Measurements from ENCODE around the gene CARD16.
"Not testable (repeated sequence)": the region's sequence is repeated elsewhere in the genome, so short reads cannot be mapped to it uniquely, and the experiment has no call there.

Gene CARD16

GRCh38 chr11:105054723-105055493 lies 9.8 kb upstream of the CARD16 start:
- H3K4me3 ChIP-seq (ENCODE audit: low read length) = no peak overlapping the region
- DNase-seq (ENCODE audit: low read depth, low spot score) = no peak

- DNase-seq (ENCODE audit: low read depth, low spot score) = no peak
Observed at GRCh38 chr11:105052487-105052886, 7.4 kb upstream of the CARD16 start.

DNA sequence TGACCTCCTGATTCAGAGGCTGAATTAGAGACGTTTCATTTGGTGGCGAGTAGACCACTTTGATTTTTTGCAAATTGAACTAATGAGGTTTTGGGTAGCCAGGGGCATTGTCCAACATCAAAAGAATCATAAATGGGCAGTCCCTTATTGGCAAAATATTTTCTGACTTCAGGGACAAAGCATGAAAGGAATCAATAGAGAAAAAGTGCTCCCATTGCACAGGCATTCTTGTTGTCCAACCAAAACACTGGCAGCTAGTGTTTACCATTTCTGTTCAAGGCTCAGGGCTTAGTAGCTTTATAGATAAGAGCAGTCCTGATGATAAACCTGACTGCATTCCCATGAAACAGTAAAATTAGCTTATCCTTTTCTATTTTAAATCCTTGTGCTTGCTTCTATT lies 6.4 kb upstream of the CARD16 start:
- DNase-seq (ENCODE audit: low read depth, low spot score) = no peak
- no peak overlapping the region for H3K4me3 ChIP-seq (ENCODE audit: low read length)

More at GRCh38 chr11:105052487-105052886, 7.4 kb upstream of the CARD16 start:
- no peak overlapping the region for H3K4me3 ChIP-seq (ENCODE audit: low read length)

- DNase-seq (ENCODE audit: low read depth, low spot score) = no peak
- no peak overlapping the region for H3K4me3 ChIP-seq (ENCODE audit: low read length)
Observed at GRCh38 chr11:105049481-105049880, 4.3 kb upstream of the CARD16 start.

- H3K4me3 ChIP-seq (ENCODE audit: low read length) = no peak overlapping the region
- DNase-seq (ENCODE audit: low read depth, low spot score) = no peak
Observed at GRCh38 chr11:105046898-105047579, 1.9 kb upstream of the CARD16 start.

- H3K4me3 ChIP-seq (ENCODE audit: low read length) = no peak overlapping the region
- DNase-seq (ENCODE audit: low read depth, low spot score) = no peak
Observed at GRCh38 chr11:105045676-105046296, 651 bp upstream of the CARD16 start.

GRCh38 chr11:105042178-105042577 lies 3.0 kb downstream of the CARD16 start:
- DNase-seq (ENCODE audit: low read depth, low spot score) = no peak
- H3K4me3 ChIP-seq (ENCODE audit: low read length) = no peak overlapping the region

GRCh38 chr11:105040703-105041102 lies 4.4 kb downstream of the CARD16 start:
- no peak overlapping the region for H3K4me3 ChIP-seq (ENCODE audit: low read length)
- no peak for DNase-seq (ENCODE audit: low read depth, low spot score)

DNA sequence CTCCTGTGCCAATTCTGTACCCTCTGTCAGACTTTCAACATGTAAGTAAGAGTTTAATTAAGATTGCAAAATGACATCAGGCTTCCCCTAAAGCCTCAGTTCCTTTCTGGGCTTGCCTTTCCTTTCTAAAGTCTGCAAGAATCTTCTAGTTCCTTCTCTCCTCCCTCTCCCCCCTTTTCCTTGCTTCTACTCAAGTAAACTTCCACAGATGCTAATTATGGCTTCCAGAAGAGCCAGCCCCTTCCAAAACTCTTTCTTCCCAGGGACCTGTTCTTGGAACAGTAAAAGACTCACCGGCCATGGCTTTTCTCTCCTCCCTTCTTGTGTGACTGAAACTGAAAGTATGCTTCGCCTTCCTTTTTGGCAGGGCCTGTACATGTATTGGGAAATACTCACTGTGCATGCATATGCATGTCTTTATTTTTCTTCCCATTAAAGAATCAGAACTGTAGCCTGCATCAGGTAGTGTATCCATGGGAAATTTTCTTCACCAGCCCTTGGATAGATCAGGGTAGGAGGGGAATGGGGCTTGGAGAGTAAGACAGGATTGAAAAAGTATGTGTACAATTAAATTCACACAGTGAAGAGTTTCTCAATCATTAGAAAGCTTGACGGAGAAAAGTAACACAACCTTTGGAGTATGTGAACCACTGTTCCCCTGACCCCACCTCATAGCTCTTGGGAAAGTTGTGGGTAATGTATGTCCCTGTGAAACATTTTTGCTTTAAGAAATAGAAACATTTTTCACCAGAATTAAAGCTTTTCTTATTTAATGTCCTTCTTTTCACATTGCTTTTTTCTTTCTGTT lies 10.1 kb downstream of the CARD16 start, which contains the start of gene CASP1:
Gene CASP1 (minus strand): TSS at position 332 of the 808 bp plus-strand sequence. CDS start 31 bp downstream, at position 301.
- no peak within 1 kb of the TSS for H3K4me3 ChIP-seq (ENCODE audit: low read length)

DNA sequence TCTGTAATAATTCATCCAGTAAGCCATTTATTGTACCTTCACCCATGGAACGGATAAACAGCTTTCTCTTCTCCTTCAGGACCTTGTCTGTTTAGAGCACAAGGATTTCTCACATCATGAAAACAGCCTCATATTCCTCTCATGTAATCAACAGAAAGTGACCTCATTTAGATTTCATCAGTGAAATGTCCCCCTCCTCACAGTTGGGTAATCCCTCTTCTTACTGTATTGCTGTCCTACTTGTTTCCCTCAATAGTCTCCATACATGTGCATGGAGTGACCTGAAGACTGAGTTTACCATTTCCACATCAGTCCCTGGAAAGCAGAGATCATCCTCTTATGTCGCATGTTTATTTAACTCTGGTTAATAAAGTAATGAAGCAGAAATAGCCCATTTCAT lies 10.7 kb downstream of the CARD16 start:
- not testable (repeated sequence) for H3K4me3 ChIP-seq (ENCODE audit: low read length); DNase-seq (ENCODE audit: low read depth, low spot score)

More for the DNA sequence above, 10.1 kb downstream of the CARD16 start, which contains the start of gene CASP1:
- DNase-seq (ENCODE audit: low read depth, low spot score) = no peak

DNA sequence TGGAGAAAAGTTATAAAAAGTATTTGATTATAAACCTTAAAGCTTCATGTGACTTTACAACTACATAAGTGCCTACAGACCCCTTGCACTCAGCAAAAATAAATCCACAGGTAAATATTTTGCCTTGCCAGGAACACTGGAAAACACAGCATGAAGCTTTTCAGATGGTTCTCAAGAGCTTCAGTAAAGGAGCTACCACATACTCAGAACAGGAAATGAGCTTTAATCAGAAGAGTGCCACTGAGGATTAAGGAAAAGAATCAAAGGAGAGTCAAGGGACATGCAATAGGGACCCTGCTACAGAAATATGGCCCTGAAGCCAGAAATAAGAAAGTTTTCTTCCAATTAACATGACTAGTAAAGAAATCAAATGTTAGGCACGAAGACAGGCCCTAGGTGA lies 11.4 kb downstream of the CARD16 start:
- DNase-seq (ENCODE audit: low read depth, low spot score) = no peak
- no peak overlapping the region for H3K4me3 ChIP-seq (ENCODE audit: low read length)

DNA sequence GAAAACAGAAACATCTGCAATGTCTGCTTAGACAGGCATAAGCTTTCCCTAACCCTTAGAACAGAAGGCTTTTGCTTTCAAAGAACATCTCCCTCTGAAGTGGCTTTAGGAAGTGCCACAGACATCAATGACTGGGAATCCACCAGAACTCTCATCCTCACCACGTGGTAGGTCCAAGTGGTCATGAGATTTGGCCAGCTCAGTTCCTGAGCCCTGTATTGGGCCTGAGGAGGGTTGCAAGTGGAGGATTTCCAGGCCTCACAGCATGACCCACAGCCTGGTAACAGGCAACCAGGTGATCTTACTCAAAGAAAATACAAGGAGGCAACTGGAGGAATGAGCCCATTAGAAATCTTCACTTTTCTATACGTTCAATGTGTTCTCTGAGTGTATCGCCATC lies 11.8 kb downstream of the CARD16 start:
- H3K4me3 ChIP-seq (ENCODE audit: low read length) = no peak overlapping the region
- DNase-seq (ENCODE audit: low read depth, low spot score) = no peak

GRCh38 chr11:105032495-105032894 lies 12.6 kb downstream of the CARD16 start:
- no peak for DNase-seq (ENCODE audit: low read depth, low spot score)
- no peak overlapping the region for H3K4me3 ChIP-seq (ENCODE audit: low read length)

DNA sequence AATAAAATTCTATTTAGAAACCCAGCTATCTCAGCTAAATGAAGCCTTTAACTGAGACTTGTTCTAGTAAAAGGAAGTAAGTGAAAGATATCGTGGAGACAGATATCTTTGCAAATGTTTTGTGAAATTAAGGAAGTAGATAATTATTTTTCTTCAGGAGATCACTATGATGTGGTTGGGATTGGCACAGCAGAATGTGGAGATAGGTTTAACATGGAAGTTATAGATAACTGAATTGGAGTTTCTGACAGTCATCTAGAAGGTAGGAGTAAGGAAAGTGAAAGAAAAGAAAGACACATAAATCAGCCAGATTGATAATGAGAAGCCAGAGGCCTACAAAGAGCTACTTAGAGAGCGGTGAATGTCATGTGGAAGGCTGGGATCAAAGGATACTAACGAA lies 17.5 kb downstream of the CARD16 start:
- H3K4me3 ChIP-seq (ENCODE audit: low read length) = no peak overlapping the region
- DNase-seq (ENCODE audit: low read depth, low spot score) = no peak

DNA sequence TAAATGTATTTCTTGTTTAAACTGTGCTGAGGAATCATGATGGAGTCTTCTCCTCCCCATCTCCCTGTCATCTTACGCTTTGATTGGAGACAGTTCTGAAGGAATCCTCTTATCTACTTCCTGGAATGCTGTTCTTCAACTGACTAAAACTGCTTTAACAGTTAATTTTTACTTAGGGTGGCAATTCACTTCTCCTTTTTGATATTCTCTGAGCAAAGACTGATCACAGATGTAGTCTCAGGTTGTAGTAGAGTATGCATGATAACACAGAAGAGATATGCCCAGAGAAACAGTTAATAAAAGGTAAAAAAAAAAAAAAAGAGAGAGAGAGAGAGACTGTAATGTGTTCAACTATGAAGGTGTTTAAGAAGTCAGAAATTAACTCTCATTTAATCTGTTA lies 20.7 kb downstream of the CARD16 start:
- DNase-seq (ENCODE audit: low read depth, low spot score) = no peak
- H3K4me3 ChIP-seq (ENCODE audit: low read length) = no peak overlapping the region

GRCh38 chr11:105023003-105023402 lies 22.1 kb downstream of the CARD16 start, which contains the start of gene CASP5:
Gene CASP5 (minus strand): TSS chr11:105023168. CDS start chr11:105023136, 32 bp downstream.
- no peak for DNase-seq (ENCODE audit: low read depth, low spot score)
- no peak within 1 kb of the TSS for H3K4me3 ChIP-seq (ENCODE audit: low read length)

DNA sequence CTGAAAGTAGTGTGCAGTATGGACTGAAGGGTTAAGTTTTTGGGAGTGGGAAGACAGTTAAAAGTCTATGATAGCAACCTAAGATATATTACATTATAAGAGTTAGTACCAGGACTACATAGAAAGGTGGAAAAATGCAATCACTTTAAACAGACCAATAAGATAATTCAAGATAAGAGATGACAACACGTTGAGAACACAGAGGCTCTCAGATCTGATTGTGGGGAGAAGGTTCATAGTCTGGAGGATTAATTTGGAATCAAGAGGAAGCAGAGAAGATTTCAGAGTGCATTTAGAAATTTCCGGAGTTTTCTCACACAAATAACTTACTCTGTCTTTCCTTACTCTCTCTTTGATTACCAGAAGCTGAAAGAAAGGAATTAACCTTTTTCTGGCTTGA lies 22.6 kb downstream of the CARD16 start:
- no peak overlapping the region for H3K4me3 ChIP-seq (ENCODE audit: low read length)
- no peak for DNase-seq (ENCODE audit: low read depth, low spot score)

DNA sequence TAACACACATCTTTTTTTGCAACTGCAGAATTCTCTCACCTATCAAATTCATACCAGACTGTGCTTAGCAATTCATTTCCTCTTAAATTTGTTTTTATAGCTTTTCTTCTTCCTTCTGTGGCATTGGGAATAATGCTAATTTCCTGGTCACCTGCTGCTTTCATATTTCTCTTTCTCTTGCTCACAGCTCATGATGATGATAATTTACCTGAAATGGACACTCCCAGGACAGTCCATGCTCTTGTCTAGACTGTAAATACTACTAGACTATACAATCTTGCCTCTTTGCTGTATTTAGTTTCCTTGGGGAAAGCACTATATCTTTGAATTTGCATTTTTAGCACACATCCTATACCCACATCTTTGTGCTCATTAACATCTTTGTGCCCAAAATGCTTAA lies 37.7 kb downstream of the CARD16 start:
- no peak for DNase-seq (ENCODE audit: low read depth, low spot score)
- H3K4me3 ChIP-seq (ENCODE audit: low read length) = no peak overlapping the region

DNA sequence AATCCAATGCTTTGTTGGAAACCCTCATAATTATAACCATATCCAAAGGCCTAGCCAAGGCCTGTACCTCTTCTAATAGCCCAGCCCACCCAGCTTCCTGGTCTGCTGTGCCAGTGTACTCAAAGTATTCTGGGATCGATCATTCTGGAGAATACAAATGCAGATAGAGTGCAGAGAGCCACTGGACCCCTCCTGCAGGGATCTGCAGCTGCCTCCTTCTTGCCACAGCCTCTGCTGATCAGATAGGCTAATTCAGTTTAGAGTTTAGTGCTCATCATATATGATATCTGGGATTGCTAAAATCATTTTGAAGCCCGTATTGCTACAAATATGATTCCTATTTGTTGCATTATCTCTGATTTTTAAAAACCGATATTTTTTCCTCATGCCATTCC lies 39.7 kb downstream of the CARD16 start:
- no peak overlapping the region for H3K4me3 ChIP-seq (ENCODE audit: low read length)
- DNase-seq (ENCODE audit: low read depth, low spot score) = no peak

Data from Jurkat, Clone E6-1 (cell line).